CD4-positive, alpha-beta T cell (primary cell): ENCODE results near the gene TNFRSF13B. TPM values are rescaled to one million over a fixed set of nuclear protein-coding genes. Genes with fewer than 3 reads are reported as not detected.
"Not testable (repeated sequence)": the region's sequence is repeated elsewhere in the genome, so short reads cannot be mapped to it uniquely, and the experiment has no call there.

Source experiments
- ATAC-seq: fragments of 200-7000 bp; cut with Tn5 transposase; one replicate; pipeline ENCODE4 v1.10.0; 2022; ENCODE audit warnings: mild to moderate bottlenecking; ENCODE audit not compliant: poor library complexity
- CTCF ChIA-PET: fragments of 350-600 bp; sonication (Branson Sonifier 250); formaldehyde crosslinking; loops from one replicate; lab custom pipeline; 2021; ENCODE audit warnings: antibody characterized with exemption, inconsistent platforms; lab: Charles Lee
- POLR2A ChIA-PET: fragments of 350-600 bp; sonication (Branson Sonifier 250); formaldehyde crosslinking; loops from one replicate; lab custom pipeline; 2021; ENCODE audit warnings: antibody characterized with exemption, inconsistent platforms; lab: Charles Lee
- DNase-seq, 14 experiments: peaks; one replicate each; pipeline ENCODE4 v3.0.0-alpha.2; 2013 to 2020; ENCODE audit warnings: mixed read lengths in 2 of 14
- H3K27ac ChIP-seq, 2 donors: one replicate each; pipeline versions ENCODE4 v1.5.1 to v1.7.0; 2013; ENCODE audit warnings: low read length in 2 of 2, low read depth in 1 of 2, mild to moderate bottlenecking in 1 of 2
- H3K27me3 ChIP-seq, 2 experiments: 1 replicate in 1 of 2; 2 replicates in 1 of 2; pipeline versions ENCODE4 v1.6.1 to v1.7.0; 2013; ENCODE audit warnings: low read length in 2 of 2, control low read depth in 1 of 2, mild to moderate bottlenecking in 1 of 2, moderate library complexity in 1 of 2; ENCODE audit not compliant: insufficient read depth in 2 of 2, control insufficient read depth in 1 of 2
- H3K36me3 ChIP-seq: one replicate; pipeline ENCODE4 v1.6.1; 2013; ENCODE audit warnings: low read length, control low read depth; ENCODE audit not compliant: insufficient read depth
- H3K4me1 ChIP-seq: one replicate; pipeline ENCODE4 v1.6.1; 2013; ENCODE audit warnings: low read length, control low read depth; ENCODE audit not compliant: insufficient read depth
- H3K4me3 ChIP-seq: one replicate; pipeline ENCODE4 v1.5.1; 2013; ENCODE audit warnings: mild to moderate bottlenecking, low read length, moderate library complexity
- H3K9me3 ChIP-seq, 2 experiments: 1 replicate in 1 of 2; 2 replicates in 1 of 2; pipeline versions ENCODE4 v1.6.1 to v1.7.0; 2013; ENCODE audit warnings: low read length in 2 of 2, mild to moderate bottlenecking in 2 of 2, control low read depth in 1 of 2, moderate library complexity in 1 of 2; ENCODE audit not compliant: control insufficient read depth in 1 of 2, insufficient read depth in 1 of 2
- H3K27ac Mint-ChIP-seq: one replicate; pipeline ENCODE4 v1.8.0; 2020; ENCODE audit warnings: mixed read lengths
- H3K27me3 Mint-ChIP-seq: one replicate; pipeline ENCODE4 v1.8.0; 2021; ENCODE audit warnings: mixed read lengths
- H3K36me3 Mint-ChIP-seq: one replicate; pipeline ENCODE4 v1.8.0; 2021; ENCODE audit warnings: low read depth, mixed read lengths
- H3K4me1 Mint-ChIP-seq: one replicate; pipeline ENCODE4 v1.8.0; 2021; ENCODE audit warnings: low read depth, mixed read lengths
- H3K4me3 Mint-ChIP-seq: one replicate; pipeline ENCODE4 v1.8.0; 2020; ENCODE audit warnings: mild to moderate bottlenecking, mixed read lengths
- H3K9me3 Mint-ChIP-seq: one replicate; pipeline ENCODE4 v1.8.0; 2020; ENCODE audit warnings: mixed read lengths
- CTCF ChIP-seq: fragments of 200-600 bp; IDR thresholded peaks from one replicate; pipeline ENCODE4 v1.8.0; 2022; ENCODE audit warnings: antibody characterized with exemption, mild to moderate bottlenecking
- intact Hi-C, 2 experiments: fragments of 100-400 bp; cut with DNase I in 1 of 2; cut with micrococcal nuclease in 1 of 2; formaldehyde crosslinking; loops; one replicate each; pipeline versions ENCODE4 v1.15.1 to v1.9.0; 2023 to 2025; cut with DNase I, micrococcal nuclease
- total RNA-seq, 174 experiments: library from RNA in 2 of 174; stranded (reverse) in 2 of 174; gene quantifications; one replicate each; pipeline ENCODE4 v1.2.3 and lab custom pipeline; 2021 to 2026

The TNFRSF13B gene
- total RNA-seq, 2 experiments from 2014 or later = not detected

- no peaks in the 10 kb centered on the region for H3K36me3 ChIP-seq
- POLR2A ChIA-PET = no interaction called here
- H3K9me3 ChIP-seq = no peaks in the 10 kb centered on the region
- H3K4me1 ChIP-seq = no peaks in the 10 kb centered on the region
- no peak overlapping the region for H3K27ac ChIP-seq
- Mint-ChIP-seq H3K4me3 (no peak overlapping the region), H3K4me1 (no peaks in the 10 kb centered on the region), H3K36me3 (no peaks in the 10 kb centered on the region), H3K9me3 (no peaks in the 10 kb centered on the region), H3K27ac (no peak overlapping the region), H3K27me3 (no peaks in the 10 kb centered on the region)
- peak in 2 of 14 experiments; percentile 4 to 30 for DNase-seq
- ATAC-seq = no peak
- TF ChIP-seq CTCF = no peak
- no peaks in the 10 kb centered on the region for H3K27me3 ChIP-seq
- intact Hi-C loops = loop anchor here (2.0 to 5.0 kb wide), 2 partner anchors 64 to 68 kb away; no protein-coding TSS in a partner anchor
- CTCF ChIA-PET = interaction anchor here (1.6 kb wide), 1 partner anchor 69 kb away, joined by 5 read pairs; no protein-coding TSS in a partner anchor
- no peak overlapping the region for H3K4me3 ChIP-seq
Measured at GRCh38 chr17:16923097-16923903, 48.6 kb downstream of the TNFRSF13B start.

- Histone ChIP-seq H3K9me3 (no peaks in the 10 kb centered on the region), H3K27me3 (no peaks in the 10 kb centered on the region), H3K4me3 (no peak overlapping the region), H3K36me3 (no peaks in the 10 kb centered on the region), H3K27ac (no peak overlapping the region), H3K4me1 (no peaks in the 10 kb centered on the region)
- Mint-ChIP-seq H3K27me3 (no peaks in the 10 kb centered on the region), H3K27ac (no peak overlapping the region), H3K4me3 (no peak overlapping the region), H3K36me3 (no peaks in the 10 kb centered on the region), H3K9me3 (no peaks in the 10 kb centered on the region), H3K4me1 (no peaks in the 10 kb centered on the region)
- ATAC-seq (no peak), DNase-seq (peak in 3 of 14 experiments; percentile 26 to 37 (median 36))
- ChIA-PET POLR2A (no interaction called here), CTCF (interaction anchor here (1.6 kb wide), 1 partner anchor 69 kb away, joined by 5 read pairs; no protein-coding TSS in a partner anchor)
- no peak for TF ChIP-seq CTCF
- intact Hi-C loops = loop anchor here (2.0 to 5.0 kb wide), 2 partner anchors 65 to 68 kb away; no protein-coding TSS in a partner anchor
Measured at GRCh38 chr17:16922386-16923096, 49.4 kb downstream of the TNFRSF13B start.

- intact Hi-C loops = loop anchor here in 1 of 2 experiments (5.0 kb wide), 1 partner anchor 66 kb away; no protein-coding TSS in a partner anchor
- H3K27me3 ChIP-seq, H3K27ac Mint-ChIP-seq, POLR2A ChIA-PET, ATAC-seq, DNase-seq, H3K4me1 ChIP-seq, H3K36me3 Mint-ChIP-seq, H3K27ac ChIP-seq, H3K4me1 Mint-ChIP-seq, H3K36me3 ChIP-seq, H3K4me3 Mint-ChIP-seq, H3K4me3 ChIP-seq, H3K27me3 Mint-ChIP-seq, H3K9me3 Mint-ChIP-seq, H3K9me3 ChIP-seq: not testable (repeated sequence)
- CTCF ChIA-PET = interaction anchor here (1.6 kb wide), 1 partner anchor 70 kb away, joined by 5 read pairs; no protein-coding TSS in a partner anchor
Measured at GRCh38 chr17:16921451-16921850, 50.5 kb downstream of the TNFRSF13B start.
